MV-4-11 (cell line): Measurements from ENCODE around the gene DCAF15.

ENCODE experiments used
- DNase-seq: peaks from one replicate; lab custom pipeline; 2025; lab: John Stamatoyannopoulos, UW

Gene DCAF15

DNA sequence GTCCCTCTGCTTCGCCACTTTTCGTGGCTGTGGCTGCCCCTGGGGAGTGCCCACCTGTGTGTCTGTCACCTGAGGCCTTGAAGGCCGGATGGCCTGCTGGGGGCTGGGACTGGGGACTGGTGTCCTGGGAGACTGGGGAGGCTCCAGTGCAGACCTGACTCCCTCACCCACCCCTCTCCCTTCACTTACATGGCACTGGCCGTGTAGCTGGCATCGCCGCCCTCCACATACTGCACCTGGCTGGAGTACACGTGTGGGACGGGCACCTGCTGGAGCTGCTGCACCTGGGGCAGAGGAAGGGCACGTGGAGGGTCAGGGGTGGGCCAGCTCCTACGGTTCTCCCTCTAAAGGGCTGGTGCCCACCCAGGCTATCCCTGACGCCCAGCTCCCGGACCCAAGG lies 25.5 kb downstream of the DCAF15 start:
- no peak for DNase-seq

DNA sequence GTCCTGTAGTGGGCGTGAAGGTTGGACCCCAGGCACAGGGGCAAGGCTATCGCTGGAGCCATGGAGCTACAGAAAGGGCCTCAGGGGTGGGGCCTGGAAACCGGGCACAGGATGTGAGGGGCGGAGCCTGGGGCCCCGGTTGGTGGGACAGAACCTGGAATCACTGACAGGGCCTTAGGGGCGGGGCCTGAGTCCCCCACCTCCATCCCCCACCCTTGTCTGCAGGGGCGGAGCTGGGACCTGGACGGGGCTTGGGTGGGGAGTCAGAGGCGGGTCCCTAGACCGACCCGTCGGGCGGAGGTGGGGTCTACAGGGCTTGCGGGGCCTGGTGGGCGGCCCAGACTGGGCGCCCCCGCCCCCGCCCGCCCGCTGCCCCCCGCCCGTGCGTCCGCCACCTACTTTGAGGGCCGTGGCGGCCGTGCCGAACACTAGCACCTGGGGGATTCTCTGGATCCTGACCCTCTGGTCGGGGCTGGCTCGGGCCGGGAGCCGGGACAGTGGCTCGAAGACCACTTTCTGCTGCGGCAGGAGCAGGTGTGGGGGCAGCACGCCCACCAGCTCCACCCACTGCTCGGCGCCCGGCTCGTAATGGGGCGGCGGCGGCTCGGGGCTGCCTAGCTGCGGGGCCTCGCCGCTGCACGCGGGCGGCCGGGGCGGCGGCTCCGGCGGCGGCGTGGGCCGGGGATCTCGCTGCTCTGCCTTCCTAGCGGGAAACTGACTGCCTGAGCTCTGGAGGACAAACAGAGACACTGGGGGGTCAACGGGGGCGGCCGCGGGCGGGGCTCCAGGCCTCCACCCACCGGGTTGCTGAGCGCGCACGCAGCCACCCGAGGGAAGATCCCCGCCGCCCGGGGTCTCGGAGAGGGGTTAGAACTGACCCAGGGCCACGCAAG lies 26.3 kb downstream of the DCAF15 start:
- no peak for DNase-seq

DNA sequence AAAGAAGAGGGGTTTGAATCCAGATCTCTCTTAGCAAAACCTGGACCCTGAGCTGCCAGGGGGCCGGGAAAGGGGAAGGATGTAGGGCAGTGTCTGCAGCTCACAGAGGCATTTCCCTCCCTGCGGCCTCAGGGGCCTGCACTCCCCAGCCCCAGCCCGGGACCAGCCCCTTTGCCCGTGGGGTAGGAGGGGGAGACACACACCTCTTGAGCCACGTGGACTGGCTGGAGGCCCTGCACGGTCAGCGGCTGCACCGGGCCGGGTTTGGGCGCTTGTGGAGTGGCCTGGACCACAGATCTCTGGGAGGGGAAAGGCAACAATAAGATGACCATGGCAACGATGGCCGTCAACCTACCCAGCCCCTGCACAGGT lies 26.9 kb downstream of the DCAF15 start:
- DNase-seq, result no peak

DNA sequence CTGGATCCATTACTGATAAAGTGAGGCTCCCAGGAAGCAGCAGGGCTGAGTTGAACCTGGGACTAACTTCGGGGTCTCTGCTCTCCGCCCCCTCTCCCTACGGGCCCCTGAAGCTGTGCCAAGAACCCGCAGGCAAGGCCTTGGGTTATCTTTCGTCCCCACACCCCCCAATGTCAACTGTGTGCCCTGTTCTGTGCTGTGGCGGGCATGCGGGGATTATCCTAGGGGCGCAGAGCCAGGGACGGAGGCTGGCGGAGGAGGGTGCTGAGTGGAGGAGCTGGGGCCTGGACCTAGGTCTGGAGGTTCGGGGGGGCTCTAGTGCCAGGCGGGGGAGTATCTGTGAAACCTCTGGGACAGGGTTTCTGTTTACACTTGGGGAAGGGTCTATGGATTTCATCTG lies 27.4 kb downstream of the DCAF15 start:
- no peak for DNase-seq

DNA sequence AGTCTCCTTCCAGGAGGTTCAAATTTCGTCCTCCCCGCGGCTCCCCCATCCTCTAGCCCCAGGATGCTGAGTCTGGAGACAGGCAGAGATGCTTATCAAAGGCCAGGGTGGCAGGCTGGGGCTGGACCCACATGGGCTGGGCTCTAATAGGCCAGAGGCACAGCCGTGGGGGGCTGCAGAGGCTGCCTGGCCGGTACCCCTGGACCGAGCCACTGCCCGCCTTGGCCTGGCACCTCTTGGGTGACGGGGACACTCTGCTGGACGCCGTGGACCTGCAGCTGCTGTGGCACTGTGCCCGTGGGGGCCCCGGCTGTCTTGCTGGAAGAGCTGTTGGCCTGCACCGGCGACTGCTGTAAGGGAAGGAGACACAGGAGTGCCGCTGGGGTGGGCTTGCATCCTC lies 28.0 kb downstream of the DCAF15 start:
- no peak for DNase-seq

DNA sequence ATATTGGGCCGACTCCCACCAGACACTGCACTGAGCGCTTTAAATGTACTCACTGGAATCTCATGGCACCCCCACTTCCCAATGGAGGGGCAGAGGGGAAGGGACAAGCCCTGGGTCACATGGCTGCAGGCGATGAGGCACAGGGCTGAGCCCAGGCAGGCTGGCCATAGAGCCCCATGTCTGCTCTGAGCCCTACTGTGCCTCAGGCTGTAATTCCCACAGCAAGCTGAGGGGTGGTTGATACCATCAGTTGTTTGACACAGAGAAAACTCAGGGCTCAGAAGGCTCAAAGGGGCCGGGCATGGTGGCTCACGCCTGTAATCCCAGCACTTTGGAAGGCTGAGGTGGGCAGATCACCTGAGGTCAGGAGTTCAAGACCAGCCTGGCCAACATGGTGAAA lies 28.7 kb downstream of the DCAF15 start:
- DNase-seq, result no peak

DNA sequence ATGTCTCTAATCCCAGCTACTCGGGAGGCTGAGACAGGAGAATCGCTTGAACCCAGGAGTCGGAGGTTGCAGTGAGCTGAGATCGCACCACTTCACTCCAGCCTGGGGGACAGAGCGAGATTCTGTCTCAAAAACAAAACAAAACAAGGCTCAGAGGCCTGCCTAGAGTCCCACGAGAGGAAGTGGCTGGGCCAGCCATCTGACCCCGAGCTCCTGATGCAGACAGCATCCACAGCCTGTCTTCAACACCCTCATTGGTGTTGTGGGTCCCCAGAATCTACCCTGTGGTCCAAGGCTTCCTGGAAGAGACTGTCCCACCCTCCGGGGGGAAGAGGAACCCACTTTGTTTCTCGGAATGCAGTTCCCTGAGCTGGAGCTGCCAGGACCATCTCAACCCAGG lies 29.2 kb downstream of the DCAF15 start:
- no peak for DNase-seq

DNA sequence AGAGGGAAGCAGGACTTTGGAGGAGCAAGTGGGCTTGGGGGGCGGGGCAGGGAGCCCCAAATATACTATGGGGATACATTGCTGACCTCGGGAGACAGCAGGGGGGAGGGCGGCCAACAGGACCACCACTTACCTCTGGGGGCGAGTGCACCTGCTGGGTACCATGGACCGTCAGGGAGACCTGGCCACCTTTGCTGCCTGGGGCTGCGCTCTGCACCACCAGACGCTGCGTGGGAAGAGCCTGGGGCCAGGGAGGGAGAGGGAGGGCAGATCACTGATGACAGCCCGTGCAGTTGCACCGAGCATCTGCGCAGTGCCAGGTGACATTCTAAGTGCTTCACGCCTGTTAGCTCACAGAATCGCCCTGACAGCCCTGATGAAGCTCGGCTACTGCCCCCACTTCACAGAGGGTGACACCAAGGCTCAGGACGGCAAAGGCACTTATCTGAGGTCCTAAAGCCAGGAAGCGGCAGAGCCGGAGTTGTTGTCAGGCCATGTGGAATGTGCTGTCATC lies 29.7 kb downstream of the DCAF15 start:
- no peak for DNase-seq

DNA sequence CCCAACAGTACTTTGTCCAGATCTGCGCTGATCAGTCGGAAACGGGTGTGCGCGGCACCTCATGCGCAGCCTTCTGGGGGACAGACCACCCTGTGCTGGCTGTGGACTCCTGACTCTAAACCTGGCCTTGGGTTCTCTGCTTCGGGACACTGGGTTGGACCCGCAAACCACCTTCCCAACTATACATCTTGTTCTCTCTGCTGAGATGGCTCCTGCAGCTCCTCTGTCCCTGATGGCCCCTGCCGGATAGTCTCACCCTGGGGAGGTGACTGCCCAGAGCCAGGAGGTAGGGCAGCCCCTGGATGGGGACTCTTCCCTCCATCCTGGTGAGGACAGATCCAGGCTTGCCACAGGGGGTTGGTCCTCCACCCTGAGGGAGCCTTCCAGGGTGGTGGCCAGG lies 30.5 kb downstream of the DCAF15 start:
- DNase-seq, result no peak

DNA sequence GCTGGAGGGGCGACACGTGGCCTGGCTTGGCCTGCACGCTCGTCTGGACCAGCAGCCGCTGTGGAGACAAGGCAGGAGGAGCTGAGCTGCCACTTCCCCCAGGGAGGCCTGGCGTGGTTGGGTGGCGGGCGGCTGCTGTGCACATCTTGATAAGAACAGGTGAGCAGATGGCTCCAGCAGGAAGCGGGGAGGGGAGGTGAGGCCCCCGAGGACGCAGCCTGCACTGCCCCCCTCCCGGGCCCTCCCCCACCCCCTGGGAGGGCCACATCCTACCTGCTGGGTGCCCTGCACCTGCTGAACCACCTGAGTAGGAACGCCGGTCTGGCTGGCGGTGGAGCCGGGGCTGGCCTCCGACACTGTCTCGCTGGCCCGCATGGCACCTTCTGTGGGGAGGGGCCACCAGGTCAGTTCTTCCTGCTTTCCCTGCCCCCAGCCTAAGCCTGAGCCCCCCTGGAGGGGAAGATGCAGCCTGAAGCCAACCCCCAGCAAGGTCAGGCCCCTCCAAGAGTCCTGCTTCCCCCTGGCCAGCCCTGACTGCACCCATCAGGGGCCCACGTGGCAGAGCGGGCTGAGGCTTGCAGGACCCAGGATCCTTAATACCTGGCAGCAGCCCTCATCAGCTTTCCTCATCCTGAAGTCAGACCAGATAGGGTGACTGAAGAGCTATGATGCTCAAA lies 31.0 kb downstream of the DCAF15 start:
- DNase-seq, result no peak

DNA sequence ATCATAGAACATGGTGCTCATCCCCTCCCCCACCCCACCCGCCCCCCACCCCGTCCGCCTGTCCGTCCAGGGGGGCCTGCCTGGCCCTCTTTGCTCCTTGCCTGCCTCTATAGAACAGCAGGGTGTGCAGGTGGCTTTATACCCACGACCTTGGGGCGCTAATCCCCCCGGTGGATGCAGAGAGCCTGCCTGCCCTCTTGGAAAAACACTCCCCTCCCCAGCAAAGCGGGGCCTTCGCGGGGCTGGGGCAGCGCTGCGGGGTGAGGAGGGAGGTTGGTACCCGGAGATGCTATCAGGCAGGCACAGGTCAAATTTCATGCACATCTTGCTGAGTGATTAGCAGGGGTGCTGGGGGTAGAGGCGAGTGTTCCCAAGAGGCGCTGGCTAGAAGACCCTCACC lies 31.9 kb downstream of the DCAF15 start:
- DNase-seq, result no peak

DNA sequence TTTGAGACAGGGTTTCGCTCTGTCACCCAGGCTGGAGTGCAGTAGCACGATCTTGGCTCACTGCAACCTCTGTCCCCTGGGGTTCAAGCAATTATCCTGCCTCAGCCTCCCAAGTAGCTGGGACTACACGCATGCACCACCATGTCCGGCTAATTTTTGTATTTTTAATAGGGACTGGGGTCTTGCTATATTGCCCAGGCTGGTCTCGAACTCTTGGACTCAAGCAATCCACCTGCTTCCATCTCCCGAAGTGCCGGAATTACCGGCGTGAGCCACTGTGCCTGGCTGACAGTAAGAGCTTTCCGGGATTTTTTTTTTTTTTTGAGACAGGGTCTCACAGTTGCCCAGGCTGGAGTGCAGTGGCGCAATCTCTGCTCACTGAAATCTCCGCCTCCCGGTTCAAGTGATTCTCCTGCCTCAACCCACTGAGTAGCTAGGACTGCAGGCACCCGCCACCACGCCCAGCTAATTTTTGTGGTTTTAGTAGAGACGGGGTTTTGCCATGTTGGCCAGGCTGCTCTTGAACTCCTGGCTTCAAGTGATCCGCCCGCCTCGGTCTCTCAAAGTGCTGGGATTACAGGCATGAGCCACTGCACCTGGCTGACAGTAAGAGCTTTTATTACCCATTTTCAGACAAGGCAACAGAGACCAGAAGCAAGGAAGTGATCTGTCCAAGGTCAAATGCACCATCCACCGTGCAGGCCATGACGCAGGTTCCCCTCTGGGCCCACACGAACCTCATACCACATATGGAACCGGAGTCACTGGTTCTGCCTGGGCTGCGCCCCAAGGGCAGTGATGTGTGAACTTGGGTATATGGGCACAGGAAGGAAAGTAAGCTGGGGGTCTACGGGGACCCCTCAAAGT lies 32.8 kb downstream of the DCAF15 start:
- peak; percentile 68 for DNase-seq

DNA sequence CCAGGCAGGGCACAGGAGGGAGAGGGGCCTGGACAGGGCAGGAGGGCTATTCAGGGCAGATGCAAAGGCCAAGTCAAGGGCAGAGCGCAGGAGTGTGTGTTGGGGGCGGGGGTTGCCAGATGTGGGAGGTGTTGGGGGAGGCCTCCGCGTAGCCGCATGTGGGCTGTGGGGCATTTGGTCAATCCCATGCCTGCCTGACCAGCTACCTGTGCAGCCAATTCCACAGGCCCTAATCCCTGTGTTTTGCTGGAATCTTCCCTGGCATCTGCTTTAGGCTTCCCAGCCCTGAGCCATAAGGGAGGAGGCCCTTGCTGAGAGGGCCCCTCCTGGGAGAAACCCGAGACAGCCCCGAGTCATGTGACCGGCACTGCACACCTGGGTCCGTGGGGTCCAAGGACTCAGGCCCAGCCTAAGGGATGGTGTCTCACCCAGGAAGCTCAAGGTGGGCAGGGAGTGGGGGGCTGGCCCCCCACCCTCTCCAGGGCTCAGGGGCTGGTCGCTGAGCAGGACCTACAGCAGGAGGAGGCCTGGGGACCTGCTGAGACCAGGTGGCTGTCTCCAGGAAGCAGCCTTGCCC lies 33.5 kb downstream of the DCAF15 start:
- no peak for DNase-seq

DNA sequence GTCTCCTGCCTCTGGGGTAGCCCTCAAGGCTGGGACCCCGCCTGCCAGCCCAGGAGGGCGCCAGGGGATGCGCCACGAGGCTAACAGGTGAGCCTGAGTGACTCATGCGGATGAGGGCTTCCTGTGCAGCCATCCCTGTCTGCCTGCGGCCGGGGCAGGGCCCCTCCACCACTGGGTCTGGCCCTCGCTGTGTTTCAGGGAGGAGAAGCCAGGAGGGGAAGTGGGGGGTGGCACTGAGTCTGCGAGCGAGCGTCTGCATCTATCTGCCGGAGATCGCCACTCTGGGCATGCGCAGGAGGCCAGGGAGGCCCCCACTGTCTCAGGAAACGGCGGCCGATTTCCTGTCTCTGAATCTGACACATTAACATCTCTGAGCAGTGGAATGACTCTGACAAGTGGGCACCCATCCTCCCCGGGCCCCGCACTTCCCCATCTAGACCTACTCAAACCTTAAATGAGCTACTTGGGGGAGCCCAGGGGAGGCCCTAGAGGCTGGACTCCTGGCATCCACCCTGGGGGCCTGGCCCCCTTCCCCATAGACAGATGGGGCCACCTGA lies 34.1 kb downstream of the DCAF15 start:
- DNase-seq, result peak; percentile 99

DNA sequence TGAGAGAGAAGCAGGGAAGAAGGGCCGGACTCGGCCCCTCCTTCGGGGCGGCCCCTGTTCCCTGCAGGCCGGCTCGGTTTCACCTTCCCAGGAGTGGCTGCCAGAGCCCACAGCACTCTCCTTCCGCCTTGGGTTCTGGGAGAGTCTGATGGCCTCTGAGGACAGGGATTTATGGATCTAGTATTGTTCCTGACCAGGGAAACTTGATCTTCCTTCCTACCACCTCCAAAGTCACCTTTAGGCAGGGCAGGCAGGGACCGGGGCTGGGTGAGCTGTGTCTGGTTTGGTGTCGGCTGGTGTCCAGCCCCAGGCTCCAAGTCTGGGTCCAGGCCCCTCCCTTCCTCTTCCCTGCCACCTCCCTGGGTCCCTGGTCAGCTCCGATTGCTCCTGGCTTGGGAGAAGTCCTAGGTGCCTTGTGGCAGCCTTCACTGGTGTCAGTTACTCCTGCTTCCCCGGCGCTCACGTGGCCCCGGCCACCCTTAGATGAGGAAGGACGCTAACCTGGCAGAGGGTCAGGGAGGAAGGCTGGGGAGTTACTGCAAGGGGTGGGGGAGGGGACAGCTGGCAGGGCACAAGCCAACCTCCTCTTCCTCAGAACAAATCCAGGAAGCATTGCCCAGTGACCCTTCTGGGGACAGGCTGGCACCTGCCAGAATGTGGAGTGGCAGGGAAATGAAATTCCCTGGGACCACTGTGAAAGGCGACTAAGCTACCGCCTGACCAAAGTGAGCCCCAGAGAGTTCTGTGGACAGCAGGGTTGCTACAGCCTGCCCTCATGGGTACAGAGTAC lies 35.0 kb downstream of the DCAF15 start:
- DNase-seq, result peak; percentile 15

DNA sequence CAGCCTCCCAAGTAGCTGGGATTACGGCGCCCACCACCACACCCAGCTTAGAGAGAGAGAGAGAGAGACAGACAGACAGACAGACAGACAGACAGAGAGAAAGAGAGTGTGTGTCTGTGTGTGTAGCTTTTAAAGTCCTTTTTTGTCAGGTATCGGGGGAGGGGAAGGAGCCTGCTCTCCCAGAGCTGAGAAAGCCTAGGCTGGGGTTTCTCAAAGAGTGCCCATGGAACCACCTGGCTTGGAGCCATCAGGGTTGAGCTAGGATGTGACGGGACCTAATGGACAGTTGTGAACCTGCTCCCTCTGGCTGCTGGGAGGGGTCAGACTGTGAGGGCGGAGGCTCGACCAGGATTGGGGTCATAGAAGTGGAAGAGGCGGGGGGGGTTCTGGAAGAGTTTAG lies 37.2 kb downstream of the DCAF15 start:
- no peak for DNase-seq

DNA sequence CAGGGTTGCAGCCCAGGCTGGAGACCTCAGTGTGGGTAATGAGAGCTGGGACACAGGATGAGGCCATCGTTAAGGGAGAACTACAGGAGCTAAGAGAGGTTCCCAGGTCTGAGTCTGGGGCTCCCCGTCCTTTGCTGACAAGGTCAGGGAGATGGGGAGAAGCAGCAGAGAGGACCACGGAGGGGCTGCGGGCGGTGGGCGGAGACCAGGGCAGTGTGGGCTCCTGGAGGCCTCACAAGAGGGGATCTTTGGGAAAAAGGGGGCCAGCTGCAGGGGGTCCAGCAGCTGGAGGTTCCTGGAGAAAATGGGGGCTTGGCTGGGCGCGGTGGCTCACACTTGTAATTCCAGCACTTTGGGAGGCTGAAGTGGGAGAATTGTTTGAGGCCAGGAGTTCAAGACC lies 37.8 kb downstream of the DCAF15 start:
- no peak for DNase-seq

DNA sequence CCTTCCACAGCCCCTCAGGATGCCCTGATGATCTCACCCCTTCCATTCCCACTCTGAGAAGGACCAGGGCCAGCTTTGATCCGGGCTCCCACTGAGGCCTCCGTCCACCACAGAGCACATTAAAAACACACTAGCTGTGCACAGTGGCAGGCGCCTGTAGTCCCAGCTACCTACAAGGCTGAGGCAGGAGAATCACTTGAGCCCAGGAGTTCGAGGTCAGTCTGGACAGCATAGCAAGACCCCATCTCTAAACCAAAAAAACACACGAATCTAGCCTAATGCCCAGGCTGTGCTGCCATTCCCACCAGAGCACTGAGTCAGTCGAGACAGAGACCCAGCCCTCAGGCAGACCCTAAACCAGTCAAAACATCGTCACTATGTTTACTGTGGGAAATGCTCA lies 39.7 kb downstream of the DCAF15 start:
- DNase-seq, result no peak

DNA sequence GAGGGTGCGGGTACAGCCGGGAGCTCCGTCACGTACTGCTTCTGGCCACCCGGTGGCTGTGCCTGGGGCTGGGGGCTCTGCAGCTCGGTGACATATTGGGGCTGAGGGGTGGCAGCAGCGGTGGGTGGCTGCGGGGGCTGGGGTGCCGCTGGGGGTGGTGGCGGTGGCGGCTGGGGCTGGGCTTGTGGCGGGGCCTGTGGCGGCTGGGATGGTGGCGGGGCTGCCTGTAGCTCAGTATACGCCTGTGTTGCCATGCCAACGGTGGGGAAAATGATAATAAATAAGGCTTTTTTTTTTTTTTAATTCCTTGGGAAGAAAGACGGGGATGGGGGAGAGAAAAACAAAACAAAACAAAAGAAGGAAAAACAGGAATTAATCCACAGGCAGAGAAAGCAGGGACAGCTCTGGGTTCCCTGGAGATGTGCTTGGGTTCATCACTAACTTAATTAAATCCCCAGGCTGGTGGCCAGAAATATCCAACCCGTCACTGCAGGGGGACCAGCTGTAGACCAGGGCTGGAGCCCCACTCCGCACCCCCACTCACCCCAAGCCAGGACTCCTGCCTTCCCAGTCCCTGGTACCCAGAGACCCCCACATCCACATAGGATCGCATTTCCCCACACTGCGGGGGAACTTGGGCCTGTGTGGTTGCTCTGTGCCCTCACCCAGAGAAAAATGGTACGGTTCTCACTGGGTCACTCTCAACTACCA lies 41.4 kb downstream of the DCAF15 start:
- DNase-seq, result no peak

DNA sequence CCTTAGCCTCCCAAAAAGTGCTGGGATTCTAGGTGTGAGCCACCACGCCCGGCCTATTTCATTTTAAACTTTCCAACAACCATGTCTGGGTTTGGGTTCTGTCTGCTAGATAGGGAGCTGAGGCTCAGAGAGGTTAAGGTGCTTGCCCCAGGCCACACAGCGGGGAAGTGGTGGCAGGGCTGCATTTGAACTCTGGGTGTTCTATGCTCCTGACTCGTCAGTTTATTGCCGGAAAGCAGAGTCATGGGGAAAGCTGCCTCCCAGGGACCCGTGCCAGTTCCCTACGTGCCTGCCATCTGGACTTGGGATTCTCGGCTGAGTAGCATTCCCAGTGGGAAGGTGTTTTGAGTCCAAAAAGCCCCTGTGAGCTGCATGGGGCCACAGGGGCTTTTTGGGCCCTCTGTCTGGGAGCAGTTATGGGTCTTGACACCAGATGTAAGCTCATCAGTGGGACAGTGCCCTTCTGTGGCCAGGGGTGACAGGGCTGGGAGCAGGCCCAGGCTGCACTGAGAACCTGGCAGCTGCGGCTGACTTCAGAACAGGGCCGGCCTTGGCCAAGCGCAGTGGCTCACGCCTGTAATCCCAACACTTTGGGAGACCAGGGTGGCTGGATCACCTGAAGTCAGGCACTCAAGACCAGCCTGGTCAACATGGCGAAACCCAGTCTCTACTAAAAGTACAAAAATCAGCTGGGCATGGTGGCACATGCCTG lies 42.9 kb downstream of the DCAF15 start:
- DNase-seq, result no peak
